ENCODE data around the gene PDLIM5.

PDLIM5 gene

GRCh38 chr4:94700298-94700697 is 248.6 kb downstream of the PDLIM5 start:
- TF ChIP-seq, protein P1, sequence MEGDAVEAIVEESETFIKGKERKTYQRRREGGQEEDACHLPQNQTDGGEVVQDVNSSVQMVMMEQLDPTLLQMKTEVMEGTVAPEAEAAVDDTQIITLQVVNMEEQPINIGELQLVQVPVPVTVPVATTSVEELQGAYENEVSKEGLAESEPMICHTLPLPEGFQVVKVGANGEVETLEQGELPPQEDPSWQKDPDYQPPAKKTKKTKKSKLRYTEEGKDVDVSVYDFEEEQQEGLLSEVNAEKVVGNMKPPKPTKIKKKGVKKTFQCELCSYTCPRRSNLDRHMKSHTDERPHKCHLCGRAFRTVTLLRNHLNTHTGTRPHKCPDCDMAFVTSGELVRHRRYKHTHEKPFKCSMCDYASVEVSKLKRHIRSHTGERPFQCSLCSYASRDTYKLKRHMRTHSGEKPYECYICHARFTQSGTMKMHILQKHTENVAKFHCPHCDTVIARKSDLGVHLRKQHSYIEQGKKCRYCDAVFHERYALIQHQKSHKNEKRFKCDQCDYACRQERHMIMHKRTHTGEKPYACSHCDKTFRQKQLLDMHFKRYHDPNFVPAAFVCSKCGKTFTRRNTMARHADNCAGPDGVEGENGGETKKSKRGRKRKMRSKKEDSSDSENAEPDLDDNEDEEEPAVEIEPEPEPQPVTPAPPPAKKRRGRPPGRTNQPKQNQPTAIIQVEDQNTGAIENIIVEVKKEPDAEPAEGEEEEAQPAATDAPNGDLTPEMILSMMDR (IDR thresholded peaks at IDR 0.05), result no peak

DNA sequence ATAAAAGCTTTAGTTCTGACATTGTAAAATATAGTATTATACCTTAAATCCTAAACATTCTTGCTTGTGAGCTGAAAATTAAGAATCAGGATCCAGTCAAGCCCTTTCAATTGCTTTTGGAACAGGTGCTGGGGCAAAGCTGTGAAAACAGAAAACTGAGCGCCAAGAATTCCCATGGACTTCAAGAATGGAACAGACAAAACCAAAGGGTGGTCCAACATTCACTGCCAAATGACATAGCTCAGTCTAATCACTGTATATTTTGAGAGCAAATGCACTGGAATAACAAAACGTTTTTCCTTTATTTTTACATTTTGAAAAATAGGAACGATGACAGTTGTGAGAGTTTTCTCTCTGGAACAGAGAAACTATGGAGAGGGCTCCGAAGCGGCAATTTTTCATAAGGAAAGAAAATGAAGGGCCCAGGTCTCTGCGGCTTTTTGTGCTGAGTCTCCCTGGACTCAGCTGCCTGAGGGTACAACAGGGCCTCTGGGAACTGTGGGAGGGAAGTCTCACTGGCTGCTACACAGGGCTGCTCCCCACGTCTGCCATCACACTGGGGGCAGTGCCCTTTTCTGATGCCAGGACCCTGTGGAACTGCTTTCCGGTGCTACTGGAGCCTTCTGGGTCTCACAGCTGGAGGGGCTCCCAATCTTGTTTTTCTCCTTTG is 250.0 kb downstream of the PDLIM5 start:
- Histone ChIP-seq H2AFZ (no peak overlapping the region), H3K4me2 (ENCODE audit: low read length) (no peak overlapping the region), H3K79me2 (no peaks in the 10 kb centered on the region), H3K27ac (no peak overlapping the region), H3K4me3 (ENCODE audit: low read depth, low read length) (no peak overlapping the region), H3K4me1 (no peaks in the 10 kb centered on the region), H3K36me3 (ENCODE audit: control insufficient read depth, insufficient read depth, low read length) (no peaks in the 10 kb centered on the region), H3K9me3 (ENCODE audit: control insufficient read depth, low read length) (no peaks in the 10 kb centered on the region), H3K27me3 (ENCODE audit: control insufficient read depth, insufficient read depth, low read length) (no peaks in the 10 kb centered on the region), H3K9ac (no peak overlapping the region)
- TF ChIP-seq, protein P1 (IDR thresholded peaks at IDR 0.05), result no peak

More at GRCh38 chr4:94700298-94700697, 248.6 kb downstream of the PDLIM5 start:
- H3K27ac ChIP-seq, result no peak overlapping the region
- no peaks in the 10 kb centered on the region for H3K79me2 ChIP-seq
- H2AFZ ChIP-seq, result no peak overlapping the region
- H3K27me3 ChIP-seq (ENCODE audit: control insufficient read depth, insufficient read depth, low read length), result no peaks in the 10 kb centered on the region
- H3K4me1 ChIP-seq, result no peaks in the 10 kb centered on the region
- no peak overlapping the region for H3K4me3 ChIP-seq (ENCODE audit: low read depth, low read length)
- H3K9me3 ChIP-seq (ENCODE audit: control insufficient read depth, low read length), result no peaks in the 10 kb centered on the region
- no peak overlapping the region for H3K4me2 ChIP-seq (ENCODE audit: low read length)
- no peak overlapping the region for H3K9ac ChIP-seq
- no peaks in the 10 kb centered on the region for H3K36me3 ChIP-seq (ENCODE audit: control insufficient read depth, insufficient read depth, low read length)

- no peak overlapping the region for H2AFZ ChIP-seq
- TF ChIP-seq, protein P1 (IDR thresholded peaks at IDR 0.05), result no peak
- no peak overlapping the region for H3K9ac ChIP-seq
- no peaks in the 10 kb centered on the region for H3K4me1 ChIP-seq
- no peak overlapping the region for H3K4me3 ChIP-seq (ENCODE audit: low read depth, low read length)
- H3K27ac ChIP-seq, result no peak overlapping the region
- no peaks in the 10 kb centered on the region for H3K79me2 ChIP-seq
- H3K36me3 ChIP-seq (ENCODE audit: control insufficient read depth, insufficient read depth, low read length), result no peaks in the 10 kb centered on the region
- H3K4me2 ChIP-seq (ENCODE audit: low read length), result no peak overlapping the region
- H3K27me3 ChIP-seq (ENCODE audit: control insufficient read depth, insufficient read depth, low read length), result no peaks in the 10 kb centered on the region
- no peaks in the 10 kb centered on the region for H3K9me3 ChIP-seq (ENCODE audit: control insufficient read depth, low read length)
Measured at GRCh38 chr4:94711635-94712034, 259.9 kb downstream of the PDLIM5 start.

DNA sequence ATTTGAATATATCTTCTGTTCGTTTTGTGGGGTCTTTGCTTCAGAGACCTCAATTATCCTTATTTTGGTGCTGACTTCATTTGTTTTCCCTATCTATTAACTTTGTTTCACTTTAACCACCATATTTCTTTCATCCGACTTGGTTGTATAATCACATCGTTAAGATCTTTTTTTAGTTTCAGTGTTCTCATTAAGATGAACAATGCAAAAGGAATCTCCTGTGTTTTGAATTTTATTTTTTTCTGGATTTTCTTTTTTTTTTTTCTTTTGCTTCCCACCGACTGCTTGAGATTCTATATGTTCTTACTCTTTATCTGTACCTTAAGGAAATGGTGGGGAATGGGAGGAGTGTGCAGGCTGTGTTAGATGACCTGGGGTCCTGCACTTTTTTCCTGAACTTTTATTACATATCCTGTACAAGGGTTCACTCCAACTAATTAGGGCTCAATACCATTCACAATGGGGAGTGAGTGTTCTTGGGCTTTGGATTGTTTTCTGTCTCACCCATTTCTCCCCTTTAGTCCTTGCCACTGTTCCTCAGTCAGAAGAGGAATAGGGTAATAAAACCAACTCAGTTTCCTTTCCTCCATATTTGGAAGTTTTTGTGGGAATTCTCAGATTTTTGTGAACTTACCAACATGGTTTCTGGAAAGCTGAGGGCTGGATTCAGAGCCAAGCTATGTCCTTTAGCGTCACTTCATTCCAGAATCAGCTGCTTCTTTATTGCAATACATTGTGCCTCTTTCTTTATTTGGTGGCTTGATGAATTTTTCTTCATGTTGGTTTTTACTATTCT is 262.8 kb downstream of the PDLIM5 start:
- Histone ChIP-seq H3K4me3 (ENCODE audit: low read depth, low read length) (no peak overlapping the region), H3K27me3 (ENCODE audit: control insufficient read depth, insufficient read depth, low read length) (no peaks in the 10 kb centered on the region), H3K27ac (no peak overlapping the region), H3K9me3 (ENCODE audit: control insufficient read depth, low read length) (no peaks in the 10 kb centered on the region), H3K4me1 (no peaks in the 10 kb centered on the region), H3K9ac (no peak overlapping the region), H3K36me3 (ENCODE audit: control insufficient read depth, insufficient read depth, low read length) (no peaks in the 10 kb centered on the region), H3K79me2 (no peaks in the 10 kb centered on the region), H3K4me2 (ENCODE audit: low read length) (no peak overlapping the region), H2AFZ (no peak overlapping the region)
- TF ChIP-seq, protein P1 (IDR thresholded peaks at IDR 0.05), result no peak

Measured in parathyroid adenoma (tissue), 2 donors.